Activated B cell treated with CpG ODN at 0.5 μM for 24 hours (primary cell): ENCODE data around the gene GUSB. TPM values are rescaled to one million over a fixed set of nuclear protein-coding genes. Genes with fewer than 3 reads are reported as not detected.

ENCODE experiments used
- ATAC-seq: fragments of 200-7000 bp; cut with Tn5 transposase; one replicate; pipeline ENCODE4 v1.10.0; 2021; ENCODE audit warnings: low read depth, mild to moderate bottlenecking, moderate library complexity
- CTCF ChIA-PET: fragments of 350-600 bp; sonication (Branson Sonifier 250); formaldehyde crosslinking; loops from one replicate; lab custom pipeline; 2021; ENCODE audit warnings: antibody characterized with exemption; lab: Charles Lee
- POLR2A ChIA-PET: fragments of 350-600 bp; sonication (Branson Sonifier 250); formaldehyde crosslinking; loops from one replicate; lab custom pipeline; 2021; ENCODE audit warnings: antibody characterized with exemption; lab: Charles Lee
- DNase-seq: peaks from one replicate; pipeline ENCODE4 v3.0.0; 2022
- H3K27ac Mint-ChIP-seq: one replicate; pipeline ENCODE4 v1.8.0; 2020; ENCODE audit warnings: mixed read lengths
- H3K27me3 Mint-ChIP-seq: one replicate; pipeline ENCODE4 v1.8.0; 2021; ENCODE audit warnings: mixed read lengths
- H3K36me3 Mint-ChIP-seq: one replicate; pipeline ENCODE4 v1.8.0; 2021; ENCODE audit warnings: low read depth, mixed read lengths
- H3K4me1 Mint-ChIP-seq: one replicate; pipeline ENCODE4 v1.8.0; 2021; ENCODE audit warnings: mixed read lengths
- H3K4me3 Mint-ChIP-seq: one replicate; pipeline ENCODE4 v1.8.0; 2020; ENCODE audit warnings: mild to moderate bottlenecking, mixed read lengths
- H3K9me3 Mint-ChIP-seq: one replicate; pipeline ENCODE4 v1.8.0; 2020; ENCODE audit warnings: mixed read lengths
- intact Hi-C: fragments of 100-400 bp; cut with micrococcal nuclease; formaldehyde crosslinking; loops from one replicate; pipeline ENCODE4 v1.15.1; 2024
- total RNA-seq: library from RNA; stranded (reverse); gene quantifications from 2 replicates; pipeline ENCODE4 v1.2.3, GENCODE V29; 2022
- TF ChIP-seq, protein P1 (sequence below): fragments of 200-600 bp; IDR thresholded peaks from one replicate; pipeline ENCODE4 v1.8.0; 2022; ENCODE audit warnings: antibody characterized with exemption, mild to moderate bottlenecking

Gene GUSB
- total RNA-seq, 1 donor from 2014 or later, result 40.8 TPM

- intact Hi-C loops, result no loop called here
- ChIA-PET CTCF (no interaction called here), POLR2A (interaction anchor here (0.5 kb wide), 1 partner anchor 148 kb away, joined by 3 read pairs; no protein-coding TSS in a partner anchor)
- no peak for DNase-seq
- TF ChIP-seq, protein P1, sequence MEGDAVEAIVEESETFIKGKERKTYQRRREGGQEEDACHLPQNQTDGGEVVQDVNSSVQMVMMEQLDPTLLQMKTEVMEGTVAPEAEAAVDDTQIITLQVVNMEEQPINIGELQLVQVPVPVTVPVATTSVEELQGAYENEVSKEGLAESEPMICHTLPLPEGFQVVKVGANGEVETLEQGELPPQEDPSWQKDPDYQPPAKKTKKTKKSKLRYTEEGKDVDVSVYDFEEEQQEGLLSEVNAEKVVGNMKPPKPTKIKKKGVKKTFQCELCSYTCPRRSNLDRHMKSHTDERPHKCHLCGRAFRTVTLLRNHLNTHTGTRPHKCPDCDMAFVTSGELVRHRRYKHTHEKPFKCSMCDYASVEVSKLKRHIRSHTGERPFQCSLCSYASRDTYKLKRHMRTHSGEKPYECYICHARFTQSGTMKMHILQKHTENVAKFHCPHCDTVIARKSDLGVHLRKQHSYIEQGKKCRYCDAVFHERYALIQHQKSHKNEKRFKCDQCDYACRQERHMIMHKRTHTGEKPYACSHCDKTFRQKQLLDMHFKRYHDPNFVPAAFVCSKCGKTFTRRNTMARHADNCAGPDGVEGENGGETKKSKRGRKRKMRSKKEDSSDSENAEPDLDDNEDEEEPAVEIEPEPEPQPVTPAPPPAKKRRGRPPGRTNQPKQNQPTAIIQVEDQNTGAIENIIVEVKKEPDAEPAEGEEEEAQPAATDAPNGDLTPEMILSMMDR, result no peak
- peaks cover 4% of the 10 kb centered on the region for H3K36me3 Mint-ChIP-seq
- no peak overlapping the region for H3K27ac Mint-ChIP-seq
- H3K4me1 Mint-ChIP-seq, result peaks cover 7% of the 10 kb centered on the region
- ATAC-seq, result no peak
- H3K9me3 Mint-ChIP-seq, result no peaks in the 10 kb centered on the region
- H3K27me3 Mint-ChIP-seq, result no peaks in the 10 kb centered on the region
- H3K4me3 Mint-ChIP-seq, result no peak overlapping the region
Observed at GRCh38 chr7:65931685-65932084, 50.3 kb downstream of the GUSB start.

- TF ChIP-seq, protein P1, result no peak
- no peak overlapping the region for H3K4me3 Mint-ChIP-seq
- intact Hi-C loops, result no loop called here
- H3K27ac Mint-ChIP-seq, result no peak overlapping the region
- no peaks in the 10 kb centered on the region for H3K9me3 Mint-ChIP-seq
- H3K27me3 Mint-ChIP-seq, result no peaks in the 10 kb centered on the region
- POLR2A ChIA-PET, result no interaction called here
- CTCF ChIA-PET, result no interaction called here
- peaks cover 4% of the 10 kb centered on the region for H3K36me3 Mint-ChIP-seq
- DNase-seq, result no peak
- H3K4me1 Mint-ChIP-seq, result peaks cover 7% of the 10 kb centered on the region
- ATAC-seq, result no peak
Observed at GRCh38 chr7:65927489-65928448, 54.2 kb downstream of the GUSB start.

DNA sequence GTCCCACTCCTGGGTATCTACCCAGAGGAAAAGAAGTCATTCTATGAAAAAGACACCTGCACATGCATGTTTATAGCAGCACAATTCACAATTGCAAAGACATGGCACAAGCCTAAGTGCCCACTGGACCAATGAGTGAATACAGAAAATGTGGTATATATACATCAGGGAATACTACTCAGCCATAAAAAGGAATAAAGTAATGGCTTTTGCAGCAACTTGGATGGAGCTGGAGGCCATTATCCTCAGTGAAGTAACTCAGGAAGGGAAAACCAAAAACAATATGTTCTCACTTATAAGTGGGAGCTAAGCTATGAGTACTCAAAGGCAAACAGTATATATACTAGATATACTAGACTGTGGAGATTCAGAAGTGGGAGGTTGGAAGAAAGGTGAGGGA, 55.4 kb downstream of the GUSB start:
- no peak overlapping the region for H3K27ac Mint-ChIP-seq
- POLR2A ChIA-PET, result no interaction called here

DNA sequence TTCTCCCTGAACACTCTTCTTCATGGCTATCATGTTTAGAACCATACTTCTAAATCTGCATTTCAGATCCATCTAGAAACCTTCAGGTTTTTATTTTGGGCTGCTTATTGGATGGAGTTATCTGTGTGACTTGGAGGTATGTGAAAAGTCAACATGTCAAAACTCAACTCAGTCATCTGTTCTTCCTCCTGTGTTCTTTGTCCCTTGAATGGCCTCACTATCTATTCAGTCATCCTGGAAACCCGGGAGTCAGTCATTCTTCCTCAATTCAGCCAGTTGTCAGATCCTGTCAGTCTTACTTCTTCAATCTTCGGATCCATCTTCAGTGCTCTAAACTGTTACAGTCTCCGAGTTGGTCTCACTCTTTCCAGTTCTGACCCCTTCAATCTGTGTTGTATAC, 57.0 kb downstream of the GUSB start:
- no peaks in the 10 kb centered on the region for H3K9me3 Mint-ChIP-seq
- H3K4me1 Mint-ChIP-seq, result no peaks in the 10 kb centered on the region
- CTCF ChIA-PET, result no interaction called here
- no peak overlapping the region for H3K4me3 Mint-ChIP-seq
- H3K27ac Mint-ChIP-seq, result no peak overlapping the region
- POLR2A ChIA-PET, result no interaction called here
- no peak for ATAC-seq
- H3K27me3 Mint-ChIP-seq, result no peaks in the 10 kb centered on the region
- DNase-seq, result no peak
- H3K36me3 Mint-ChIP-seq, result peaks cover 5% of the 10 kb centered on the region
- intact Hi-C loops, result no loop called here
- TF ChIP-seq, protein P1, result no peak

More for the DNA sequence above, 55.4 kb downstream of the GUSB start:
- no peak for DNase-seq
- CTCF ChIA-PET, result no interaction called here
- ATAC-seq, result no peak
- Mint-ChIP-seq H3K4me3 (no peak overlapping the region), H3K36me3 (peaks cover 5% of the 10 kb centered on the region), H3K27me3 (no peaks in the 10 kb centered on the region), H3K4me1 (peaks cover 5% of the 10 kb centered on the region), H3K9me3 (no peaks in the 10 kb centered on the region)
- TF ChIP-seq, protein P1, result no peak
- intact Hi-C loops, result no loop called here

DNA sequence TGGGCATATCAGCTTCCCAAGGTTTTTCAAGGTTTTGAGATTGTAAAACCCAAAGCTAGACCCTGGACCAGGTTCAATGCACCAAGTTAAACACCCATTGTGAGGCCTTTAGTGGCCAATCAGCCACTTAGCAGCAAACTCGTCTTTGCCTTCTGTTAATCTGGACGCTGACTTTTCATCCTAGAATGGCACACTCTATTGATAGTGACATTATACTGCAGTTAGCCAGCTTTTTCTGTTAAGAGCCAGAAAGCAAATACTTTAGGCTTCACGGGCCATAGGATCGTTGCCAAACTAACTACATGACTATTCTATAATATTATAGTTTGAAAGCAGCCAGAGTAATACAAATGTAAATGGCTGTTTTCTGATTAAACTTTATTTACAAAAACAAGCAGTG, 57.8 kb downstream of the GUSB start:
- H3K36me3 Mint-ChIP-seq, result peaks cover 8% of the 10 kb centered on the region
- ChIA-PET POLR2A (no interaction called here), CTCF (no interaction called here)
- H3K27me3 Mint-ChIP-seq, result no peaks in the 10 kb centered on the region
- H3K4me3 Mint-ChIP-seq, result no peak overlapping the region
- intact Hi-C loops, result no loop called here
- DNase-seq (no peak), ATAC-seq (no peak)
- H3K27ac Mint-ChIP-seq, result no peak overlapping the region
- no peaks in the 10 kb centered on the region for H3K9me3 Mint-ChIP-seq
- H3K4me1 Mint-ChIP-seq, result no peaks in the 10 kb centered on the region
- TF ChIP-seq, protein P1, result no peak
